Testis (tissue), 3 donors: Measurements from ENCODE around the gene CXCR6. TPM values are rescaled to one million over a fixed set of nuclear protein-coding genes. Genes with fewer than 3 reads are reported as not detected.

Experiments used
- DNase-seq: peaks from one replicate; pipeline ENCODE4 v3.0.0-alpha.2; 2019
- H3K27ac ChIP-seq, 2 donors: fragments of 200-600 bp; sonication (generic); one replicate each; pipeline ENCODE4 v1.5.1; 2019
- H3K27me3 ChIP-seq: fragments of 200-600 bp; sonication (generic); one replicate; pipeline ENCODE4 v1.5.1; 2019
- H3K36me3 ChIP-seq: fragments of 200-600 bp; sonication (generic); one replicate; pipeline ENCODE4 v1.5.1; 2017; ENCODE audit warnings: low read depth; ENCODE audit errors: missing control alignments
- H3K4me1 ChIP-seq: fragments of 200-600 bp; sonication (generic); one replicate; pipeline ENCODE4 v1.5.1; 2019
- H3K4me3 ChIP-seq, 2 donors: fragments of 200-600 bp; sonication (generic); one replicate each; pipeline ENCODE4 v1.5.1; 2017 to 2019
- H3K9me3 ChIP-seq: fragments of 200-600 bp; sonication (generic); one replicate; pipeline ENCODE4 v1.5.1; 2017
- CTCF ChIP-seq, 3 experiments: fragments of 450-650 bp in 2 of 3; fragments of 200-600 bp in 1 of 3; sonication (generic) in 1 of 3; IDR thresholded peaks; one replicate each; pipeline ENCODE4 v1.5.1; 2016 to 2019; ENCODE audit warnings: antibody characterized with exemption in 3 of 3, mild to moderate bottlenecking in 2 of 3, moderate library complexity in 1 of 3
- POLR2A ChIP-seq: fragments of 450-650 bp; IDR thresholded peaks from one replicate; pipeline ENCODE4 v1.6.1; 2017; ENCODE audit warnings: antibody characterized with exemption, mild to moderate bottlenecking, moderate library complexity
- WGBS, 2 donors: methylation state at CpG; one replicate each; pipeline ENCODE4 v1.1.5; 2018; 5-methylcytosine and 5-hydroxymethylcytosine counted together
- intact Hi-C: fragments of 100-400 bp; cut with DNase I; formaldehyde crosslinking; loops from one replicate; pipeline ENCODE4 v1.15.1; 2023; ENCODE audit warnings: low total_unique reads
- polyA plus RNA-seq: library from polyadenylated mRNA; stranded (reverse); fragments of 350-450 nt; fragmentation: Illumina TruSeq; extraction: RNeasy Lipid Tissue Mini Kit (QIAGEN cat#74804); gene quantifications from one replicate; pipeline ENCODE4 v1.2.3, GENCODE V29; 2014; ENCODE audit warnings: low read depth, low replicate concordance; ENCODE audit not compliant: insufficient read depth
- total RNA-seq, 2 donors: library from RNA; depleted of rRNA; stranded (reverse); fragments of >200 nt; gene quantifications; one replicate each; pipeline ENCODE4 v1.2.3, GENCODE V29; 2016

The CXCR6 gene
- total and polyA plus RNA-seq, 3 donors from 2014 or later, result 0.16 to 2.1 (median 0.62) TPM

DNA sequence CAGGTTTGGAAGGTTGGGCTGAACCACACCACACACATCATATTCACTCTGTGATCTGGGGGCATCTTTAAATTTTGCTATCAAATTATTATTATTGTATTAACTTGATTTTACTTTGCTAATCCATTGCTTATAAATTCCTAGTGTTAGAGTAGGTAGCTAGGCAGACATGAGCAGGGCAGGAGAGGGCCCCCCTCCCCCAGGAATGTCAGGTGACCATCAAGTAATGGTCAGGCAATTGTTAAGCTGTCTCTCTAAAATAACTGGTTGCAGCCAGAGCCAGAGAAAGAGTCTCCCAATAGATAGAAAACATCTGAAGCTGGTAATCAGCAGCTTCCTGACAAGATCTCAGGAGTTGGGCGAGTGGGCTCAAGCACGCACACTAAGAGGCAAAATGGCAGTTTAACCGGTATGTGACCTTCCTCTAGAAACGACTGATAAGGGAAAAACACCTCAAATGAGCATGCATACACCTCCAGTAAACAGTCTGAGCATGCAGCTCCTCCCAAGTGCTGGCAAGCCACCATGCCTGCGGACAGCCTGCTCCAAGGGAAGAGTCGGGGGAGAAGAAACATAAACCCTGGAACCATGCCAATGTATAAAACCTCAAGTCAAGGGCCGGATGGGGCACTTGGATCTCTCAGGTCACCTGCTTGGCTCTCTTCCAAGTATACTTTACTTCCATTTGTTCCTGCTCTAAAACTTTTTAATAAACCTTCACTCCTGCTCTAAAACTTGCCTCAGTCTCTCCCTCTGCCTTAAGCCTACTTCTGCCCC is 3.1 kb upstream of the CXCR6 start:
- TF ChIP-seq POLR2A (no peak), CTCF (IDR thresholded peaks at IDR 0.05) (no peak)
- H3K27ac ChIP-seq, result no peak overlapping the region
- WGBS, 2 donors, result 80 to 85% methylated on average over 7 of the region's 7 CpGs
- H3K4me1 ChIP-seq, result no peaks in the 10 kb centered on the region
- no peak overlapping the region for H3K4me3 ChIP-seq
- intact Hi-C loops, result loop anchor here (5.0 kb wide), 1 partner anchor 137 kb away; no protein-coding TSS in a partner anchor
- H3K27me3 ChIP-seq, result no peaks in the 10 kb centered on the region
- no peaks in the 10 kb centered on the region for H3K36me3 ChIP-seq
- H3K9me3 ChIP-seq, result no peaks in the 10 kb centered on the region
- no peak for DNase-seq

- WGBS, 2 donors, result 87 to 95% methylated on average over 6 of the region's 6 CpGs
- H3K27me3 ChIP-seq, result no peaks in the 10 kb centered on the region
- no peak overlapping the region for H3K4me3 ChIP-seq
- intact Hi-C loops, result loop anchor here (5.0 kb wide), 1 partner anchor 136 kb away; no protein-coding TSS in a partner anchor
- H3K27ac ChIP-seq, result no peak overlapping the region
- TF ChIP-seq POLR2A (no peak), CTCF (IDR thresholded peaks at IDR 0.05) (no peak)
- no peaks in the 10 kb centered on the region for H3K36me3 ChIP-seq
- no peak for DNase-seq
- H3K9me3 ChIP-seq, result no peaks in the 10 kb centered on the region
- no peaks in the 10 kb centered on the region for H3K4me1 ChIP-seq
Measured at GRCh38 chr3:45940781-45941365, 2.4 kb upstream of the CXCR6 start.

GRCh38 chr3:45942051-45942825 is 1.0 kb upstream of the CXCR6 start:
- Histone ChIP-seq H3K36me3 (no peaks in the 10 kb centered on the region), H3K27me3 (no peaks in the 10 kb centered on the region), H3K27ac (no peak overlapping the region), H3K4me1 (no peaks in the 10 kb centered on the region), H3K9me3 (no peaks in the 10 kb centered on the region), H3K4me3 (no peak overlapping the region)
- intact Hi-C loops, result loop anchor here (5.0 kb wide), 1 partner anchor 135 kb away; no protein-coding TSS in a partner anchor
- 65 to 77% methylated on average over 4 to 6 of the region's 6 CpGs for WGBS, 2 donors
- DNase-seq, result no peak
- TF ChIP-seq POLR2A (no peak), CTCF (IDR thresholded peaks at IDR 0.05) (no peak)

DNA sequence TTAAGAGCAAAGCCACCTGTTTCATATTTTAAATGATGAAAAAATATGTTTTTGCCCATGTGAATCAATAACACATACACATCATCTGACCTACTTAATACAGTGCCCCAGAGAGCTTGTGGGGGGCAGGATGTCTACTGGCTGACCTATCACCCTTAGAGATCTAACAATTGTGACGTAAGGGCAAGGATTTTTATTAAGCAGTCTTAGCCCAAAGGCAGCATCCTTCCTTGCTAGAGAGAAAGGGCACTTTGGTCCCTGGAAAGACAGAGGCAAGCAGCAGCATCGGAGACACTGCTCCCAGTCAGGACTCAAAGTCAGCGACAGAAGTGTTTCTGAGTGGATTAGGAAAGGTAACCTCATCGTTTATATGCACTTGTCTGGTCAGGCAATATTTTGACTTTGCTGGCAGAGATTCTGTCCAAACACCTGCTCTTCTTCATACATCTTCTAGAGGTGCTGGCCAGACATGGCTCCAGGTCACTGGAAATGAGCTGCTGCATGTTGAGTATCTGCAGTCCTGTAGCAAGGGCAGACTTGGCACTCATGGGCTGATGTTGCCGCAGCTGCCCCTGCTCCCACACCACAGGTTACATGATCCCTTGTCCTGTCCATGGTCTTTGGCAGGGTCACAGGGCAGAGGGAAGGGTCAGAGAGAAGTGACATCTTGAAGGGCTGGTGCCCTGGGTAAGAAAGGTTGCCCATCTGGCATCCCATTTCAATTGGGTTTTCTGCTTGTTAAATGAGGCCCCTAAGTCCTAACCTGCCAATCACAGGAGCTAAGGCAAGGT is 1.8 kb downstream of the CXCR6 start:
- no peak for DNase-seq
- 89 to 90% methylated on average over 4 to 5 of the region's 5 CpGs for WGBS, 2 donors
- no peaks in the 10 kb centered on the region for H3K36me3 ChIP-seq
- no peaks in the 10 kb centered on the region for H3K9me3 ChIP-seq
- H3K4me3 ChIP-seq, result no peak overlapping the region
- H3K4me1 ChIP-seq, result no peaks in the 10 kb centered on the region
- intact Hi-C loops, result loop anchor here (5.0 kb wide), 1 partner anchor 132 kb away; no protein-coding TSS in a partner anchor
- no peak for TF ChIP-seq POLR2A
- no peak for TF ChIP-seq CTCF (IDR thresholded peaks at IDR 0.05)
- no peak overlapping the region for H3K27ac ChIP-seq
- no peaks in the 10 kb centered on the region for H3K27me3 ChIP-seq
